Upper lobe of left lung (tissue), 4 donors: Measurements from ENCODE around the gene WDR45B.

Experiments used
- CTCF ChIP-seq, 6 experiments: fragments of 450-650 bp in 4 of 6; fragments of 200-600 bp in 2 of 6; sonication (generic) in 2 of 6; IDR thresholded peaks; one replicate each; pipeline ENCODE4 v1.5.1; 2016 to 2019; ENCODE audit warnings: antibody characterized with exemption in 6 of 6
- POLR2A ChIP-seq, 4 donors: fragments of 450-650 bp; IDR thresholded peaks; one replicate each; pipeline ENCODE4 v1.5.1; 2016 to 2017; ENCODE audit warnings: antibody characterized with exemption in 4 of 4, mild to moderate bottlenecking in 2 of 4
- POLR2AphosphoS5 ChIP-seq, 2 donors: sonication (generic); formaldehyde crosslinking; IDR thresholded peaks; one replicate each; pipeline ENCODE4 v1.5.1; 2017; ENCODE audit warnings: antibody characterized with exemption in 2 of 2

GRCh38 chr17:82687871-82688270 lies 39.6 kb upstream of the WDR45B start:
- TF ChIP-seq CTCF (IDR thresholded peaks at IDR 0.05) (no peak), POLR2AphosphoS5 (IDR thresholded peaks at IDR 0.05) (no peak), POLR2A (IDR thresholded peaks at IDR 0.05) (no peak)
